Measurements from ENCODE around the gene CDH9.
A peak's percentile ranks its signal among the peaks of the same experiment; 100 is the strongest.
"Not testable (repeated sequence)": the region's sequence is repeated elsewhere in the genome, so short reads cannot be mapped to it uniquely, and the experiment has no call there.

Gene CDH9

DNA sequence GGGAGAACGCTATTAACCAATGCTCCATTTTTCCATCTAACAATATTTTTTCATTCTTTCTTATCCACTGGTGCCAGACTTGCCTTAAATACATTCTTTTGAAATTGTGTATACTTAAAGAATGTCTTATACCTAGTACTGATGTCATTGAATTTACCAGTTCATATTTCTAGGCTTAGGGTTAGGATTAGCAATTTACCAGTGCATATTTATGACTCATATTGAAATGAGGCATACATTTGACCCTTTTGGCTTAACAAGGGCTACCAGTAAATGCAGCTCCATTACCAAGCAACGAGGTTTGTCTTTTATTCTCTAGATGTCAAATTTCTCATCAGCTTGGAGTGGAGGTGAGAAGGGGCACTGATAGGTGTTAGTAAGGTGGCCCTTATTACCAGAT, 89.5 kb downstream of the CDH9 start:
- no peak for DNase-seq

DNA sequence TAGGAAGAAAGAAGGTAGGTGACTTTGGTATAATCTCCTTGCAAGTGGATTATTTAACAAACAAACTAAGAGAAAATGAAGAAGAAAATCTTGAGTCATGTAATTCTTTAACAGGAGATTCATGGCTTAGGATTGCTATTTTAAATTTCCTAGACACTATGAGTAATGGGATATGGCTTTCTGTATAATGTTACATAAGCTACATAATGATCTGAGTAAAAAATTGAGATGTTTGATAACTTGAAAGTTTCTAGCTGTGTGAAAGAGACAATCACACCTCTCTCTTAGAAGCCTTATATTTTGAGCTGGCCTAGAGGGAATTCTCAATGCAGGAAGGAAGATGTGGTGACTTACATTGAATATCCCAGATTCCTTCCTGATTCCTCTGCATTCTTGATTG, 92.5 kb downstream of the CDH9 start:
- no peak for DNase-seq

DNA sequence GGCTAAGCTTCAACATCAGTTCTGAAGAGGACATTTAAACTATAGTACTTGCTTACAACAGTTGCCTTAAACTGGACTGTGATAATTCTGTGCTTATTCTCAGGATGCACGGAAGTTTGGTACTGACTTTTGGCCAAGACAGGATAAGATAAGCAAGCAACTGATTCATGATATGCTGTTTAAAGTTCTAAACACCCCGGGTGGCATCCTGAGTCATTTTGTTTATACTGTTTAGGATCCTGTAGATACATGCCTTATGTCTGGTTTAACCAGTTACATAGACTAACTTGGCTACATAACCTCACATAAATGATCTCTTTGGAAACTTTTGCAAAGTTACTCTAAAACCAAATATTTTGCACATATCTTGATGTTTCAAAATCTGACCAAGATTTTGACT, 95.9 kb downstream of the CDH9 start:
- no peak for DNase-seq

DNA sequence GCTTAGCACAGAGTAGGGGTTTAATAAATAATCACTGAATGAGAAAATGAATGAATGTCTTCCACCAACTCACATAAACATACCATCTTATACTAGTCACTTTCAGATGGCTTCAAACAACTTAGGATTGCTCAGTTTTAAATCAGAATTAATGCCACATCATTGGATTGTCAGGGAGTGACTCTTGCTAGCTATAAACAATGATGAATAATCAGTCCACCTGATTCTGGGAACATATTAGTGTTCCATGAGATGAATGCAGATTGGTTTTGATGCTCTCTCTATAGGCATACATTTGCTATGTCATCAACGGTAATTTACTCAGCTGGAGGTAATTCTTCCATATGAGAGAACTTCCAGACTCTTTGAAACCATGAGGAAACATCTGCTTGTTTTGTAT, 97.4 kb downstream of the CDH9 start:
- DNase-seq, result no peak

DNA sequence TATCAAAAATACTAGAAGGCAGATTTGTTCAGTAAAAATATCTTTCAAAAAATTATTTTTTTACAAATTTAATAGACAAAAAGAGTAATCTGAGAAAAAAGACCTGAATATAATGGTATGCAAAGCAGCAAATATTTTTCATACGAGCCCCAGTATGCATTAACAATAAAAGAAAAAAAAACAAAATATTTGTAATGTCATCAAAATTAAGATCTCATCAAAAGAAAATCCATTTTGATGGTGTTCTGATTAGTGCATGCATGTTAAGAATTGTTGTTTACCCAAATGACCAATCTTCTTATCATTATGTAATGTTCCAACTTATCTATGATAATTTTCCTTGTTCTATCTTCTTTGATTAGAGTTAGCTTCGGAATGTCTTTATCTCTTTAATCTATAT, 106.1 kb downstream of the CDH9 start:
- no peak for DNase-seq

DNA sequence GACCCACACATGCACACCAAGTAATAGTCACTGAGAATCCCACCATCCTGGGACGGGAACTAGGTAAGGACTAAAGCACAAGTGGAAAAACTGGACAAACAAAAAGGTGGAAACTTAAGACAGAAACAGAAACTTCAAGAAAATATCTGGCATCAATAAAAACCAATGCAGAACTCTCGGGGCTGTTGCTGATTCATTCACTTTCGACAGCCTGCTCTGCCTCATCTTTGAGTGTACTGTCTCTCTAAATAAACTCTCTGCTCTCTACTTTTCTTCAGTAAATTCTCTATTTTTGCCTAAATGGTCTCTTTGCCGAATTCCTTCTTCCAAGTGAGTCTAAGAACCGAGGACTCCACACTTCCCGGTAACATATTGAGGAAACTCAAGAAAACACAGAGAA, 116.9 kb downstream of the CDH9 start:
- no peak for DNase-seq

DNA sequence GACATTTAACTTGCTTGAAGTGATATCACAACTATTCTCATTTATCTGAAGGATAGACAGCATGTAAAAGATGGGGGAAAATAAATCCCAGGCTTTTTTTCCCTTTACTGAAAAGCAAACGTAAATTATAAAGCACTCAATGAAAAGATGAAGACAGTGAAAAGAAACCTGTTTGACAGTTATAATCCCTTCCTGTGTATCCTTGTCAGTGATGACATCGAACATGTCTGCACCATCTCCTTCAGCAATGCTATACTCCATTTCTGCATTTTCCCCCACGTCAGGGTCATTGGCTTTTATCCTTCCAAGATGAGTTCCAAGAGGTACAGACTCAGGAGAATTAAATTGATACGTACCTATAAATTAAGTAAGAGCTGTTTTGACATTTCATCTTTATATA, 134.9 kb downstream of the CDH9 start:
- DNase-seq, result no peak

DNA sequence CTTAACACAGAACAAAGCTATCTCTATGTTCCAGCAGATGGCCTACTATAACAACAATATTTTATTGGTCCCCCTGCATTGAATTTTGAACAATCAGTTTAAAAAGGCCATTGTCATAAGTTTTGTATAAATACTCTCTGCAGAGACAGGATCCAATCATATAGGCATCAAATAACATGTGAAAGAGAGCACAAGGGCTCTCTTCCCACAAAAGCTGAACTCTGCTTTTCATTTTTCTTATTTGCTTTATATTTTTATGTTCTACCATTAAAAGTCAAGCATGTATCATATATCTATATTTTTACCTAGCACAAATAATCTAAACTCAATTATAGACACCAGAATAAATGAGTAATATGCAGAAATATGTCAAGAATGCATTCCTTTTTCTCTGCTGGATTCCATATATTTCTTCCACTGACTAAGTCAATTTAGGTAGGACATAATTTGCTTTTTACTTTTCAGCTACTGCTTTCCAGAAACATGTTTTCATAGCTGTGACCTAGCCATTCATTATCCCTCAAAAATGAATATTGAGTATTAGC, 143.6 kb downstream of the CDH9 start:
- no peak for DNase-seq

DNA sequence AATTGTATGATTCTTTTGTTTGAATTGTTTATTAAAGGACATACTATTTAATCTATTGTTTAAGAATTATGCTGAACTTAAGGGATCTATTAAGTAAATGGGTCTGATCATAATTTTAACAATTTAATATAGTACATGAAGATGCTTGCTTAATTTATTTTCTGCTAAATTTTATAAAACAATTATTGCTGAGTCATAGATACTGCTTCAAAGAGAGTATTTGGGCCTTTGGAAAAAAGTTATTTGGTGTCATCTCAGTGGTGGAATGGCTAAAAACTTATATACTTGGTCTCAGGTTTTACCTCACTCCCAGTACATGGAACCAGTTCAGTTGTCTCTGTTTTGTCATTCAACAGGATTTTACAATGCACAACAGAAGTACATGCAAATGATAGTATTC, 145.3 kb downstream of the CDH9 start:
- no peak for DNase-seq

DNA sequence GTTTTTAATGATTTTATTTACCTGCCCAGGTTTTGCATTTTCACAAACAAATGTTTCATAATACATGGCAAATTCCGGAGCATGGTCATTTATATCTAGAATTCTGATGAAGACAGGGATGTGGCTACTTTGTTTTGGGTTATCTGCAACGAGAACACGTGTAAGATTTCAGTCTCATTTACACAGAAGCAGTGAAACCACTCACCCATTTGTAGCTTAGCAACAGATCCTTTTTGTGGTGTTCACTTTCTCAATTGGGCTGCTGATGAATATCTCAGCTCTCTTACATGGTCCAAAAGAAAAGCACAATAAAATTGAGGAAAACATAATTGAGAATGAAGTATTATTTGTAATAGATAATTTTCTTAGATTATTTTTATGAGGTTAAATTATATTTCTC, 148.6 kb downstream of the CDH9 start:
- DNase-seq, result no peak

DNA sequence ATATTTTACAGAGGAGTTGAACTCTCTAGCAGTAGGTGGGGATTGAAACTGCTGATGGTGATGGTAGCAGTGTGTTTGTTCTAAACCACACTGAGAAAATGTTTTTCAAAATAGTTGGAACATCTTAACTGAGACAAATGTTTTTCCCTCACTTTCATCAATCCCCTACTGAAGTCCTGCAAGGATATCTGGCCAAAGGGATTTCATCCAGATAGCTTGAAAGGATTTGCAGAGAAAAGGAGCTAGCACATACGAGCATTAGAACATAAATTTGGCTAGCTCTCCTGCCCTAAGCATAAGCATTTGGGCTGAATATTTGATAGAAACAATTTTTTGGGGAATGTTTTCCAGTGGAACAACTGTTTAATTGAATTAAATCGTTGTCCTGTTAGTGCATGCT, 153.9 kb downstream of the CDH9 start:
- no peak for DNase-seq

DNA sequence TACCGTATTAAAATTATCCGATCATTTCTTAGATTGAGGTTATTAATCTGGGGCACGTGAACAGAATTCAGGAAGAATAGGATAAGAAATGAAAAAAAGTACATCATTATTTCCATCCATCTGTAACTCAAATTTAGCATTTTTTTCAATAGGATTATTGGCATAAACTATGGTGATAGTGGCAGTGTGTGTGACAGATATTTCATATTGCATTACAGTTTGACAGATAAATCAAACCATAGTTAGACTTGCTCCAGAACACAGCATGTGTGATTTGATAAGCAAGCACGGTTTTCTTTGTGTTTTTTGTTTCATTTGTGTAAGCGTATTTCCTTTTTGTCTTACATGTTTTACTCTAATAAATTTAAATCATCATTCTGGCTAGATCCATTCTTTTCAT, 155.0 kb downstream of the CDH9 start:
- DNase-seq, result no peak

DNA sequence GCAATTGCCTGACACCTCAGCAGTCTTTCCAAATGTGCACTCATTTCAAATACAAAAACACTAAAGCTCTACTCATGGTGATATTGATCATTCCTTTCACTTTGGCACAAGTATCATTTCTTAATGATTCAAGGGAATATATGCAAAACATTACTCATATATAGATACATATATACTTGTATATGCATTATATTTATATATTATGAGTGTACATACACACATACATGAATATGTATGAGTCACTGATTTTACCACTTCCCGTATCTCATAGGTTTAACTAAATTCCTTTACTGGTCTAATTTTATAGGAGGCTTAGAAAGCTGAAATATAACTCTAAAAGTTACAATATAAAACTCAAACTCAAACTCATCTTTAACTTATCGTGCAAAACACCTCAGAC, 156.5 kb downstream of the CDH9 start:
- no peak for DNase-seq

DNA sequence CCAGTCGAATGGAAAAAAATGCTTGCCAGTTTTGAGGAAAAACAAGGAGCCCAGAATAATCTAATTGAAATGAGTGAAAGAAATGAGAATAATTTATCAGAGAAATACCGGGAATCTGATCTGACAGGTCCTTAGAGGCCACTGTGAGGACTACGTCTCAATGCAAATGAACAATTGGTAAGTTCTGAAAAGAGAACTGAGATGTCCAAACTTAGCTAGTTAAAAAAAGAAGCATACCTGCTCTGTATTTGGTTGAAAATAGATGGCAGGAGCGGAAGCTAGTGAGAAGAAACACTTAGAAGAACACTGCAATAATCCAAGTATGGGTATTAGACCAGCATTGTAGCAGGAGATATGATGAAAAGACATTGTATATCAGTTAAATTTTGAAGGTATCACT, 161.2 kb downstream of the CDH9 start:
- no peak for DNase-seq

DNA sequence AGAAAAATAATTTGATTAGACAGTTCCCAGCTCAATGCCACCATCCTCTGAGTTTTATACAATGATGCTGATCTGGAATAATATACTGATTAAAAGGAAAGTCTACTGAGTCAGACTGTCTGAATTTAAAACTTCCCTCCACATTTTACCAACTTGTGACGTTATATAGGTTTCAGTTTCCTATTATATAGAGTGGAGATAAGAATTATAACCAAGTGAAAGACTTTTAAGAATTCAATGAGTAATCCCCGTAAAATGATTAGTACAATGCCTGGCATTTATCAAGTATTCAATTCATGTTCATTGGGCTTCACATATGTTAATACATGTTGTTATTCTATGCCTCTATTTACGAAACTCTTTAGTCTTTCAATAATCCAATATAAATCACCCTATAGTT, 166.0 kb downstream of the CDH9 start:
- no peak for DNase-seq

DNA sequence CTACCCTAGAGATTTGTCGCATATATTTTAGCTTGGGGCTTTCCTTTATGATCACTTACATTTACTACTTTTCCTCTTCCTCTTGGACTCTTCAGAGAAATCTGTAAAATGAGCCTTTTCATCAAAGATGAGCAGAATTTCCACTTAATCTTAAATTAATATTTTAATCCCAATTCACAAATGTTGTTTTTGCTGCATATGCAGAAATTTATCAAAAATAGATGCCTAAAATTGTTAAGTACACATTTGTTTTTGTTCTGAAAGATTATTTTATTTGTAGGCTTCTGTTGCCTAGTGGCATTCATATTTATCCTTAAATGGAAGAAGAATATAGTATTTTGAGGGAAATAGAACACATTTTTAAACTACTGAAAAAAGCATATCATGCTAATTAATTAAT, 168.6 kb downstream of the CDH9 start:
- no peak for DNase-seq

DNA sequence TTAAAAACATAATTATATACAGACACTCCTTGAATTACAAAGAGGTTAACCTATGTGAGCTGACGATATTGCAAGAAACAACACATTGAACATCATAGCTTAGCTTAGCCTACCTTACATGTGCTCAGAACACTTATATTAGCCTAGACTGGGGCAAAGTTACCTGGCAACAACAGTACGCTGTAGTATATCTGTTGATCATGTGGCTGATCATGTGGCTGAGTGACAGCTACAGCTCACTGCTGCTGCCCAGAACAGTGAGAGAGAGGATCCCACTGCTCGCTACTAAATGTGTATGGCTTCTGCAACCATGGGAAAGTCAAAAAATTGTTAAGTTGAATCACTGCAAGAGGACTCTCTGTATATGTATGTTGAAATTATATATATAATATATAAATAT, 169.9 kb downstream of the CDH9 start:
- DNase-seq, result no peak

DNA sequence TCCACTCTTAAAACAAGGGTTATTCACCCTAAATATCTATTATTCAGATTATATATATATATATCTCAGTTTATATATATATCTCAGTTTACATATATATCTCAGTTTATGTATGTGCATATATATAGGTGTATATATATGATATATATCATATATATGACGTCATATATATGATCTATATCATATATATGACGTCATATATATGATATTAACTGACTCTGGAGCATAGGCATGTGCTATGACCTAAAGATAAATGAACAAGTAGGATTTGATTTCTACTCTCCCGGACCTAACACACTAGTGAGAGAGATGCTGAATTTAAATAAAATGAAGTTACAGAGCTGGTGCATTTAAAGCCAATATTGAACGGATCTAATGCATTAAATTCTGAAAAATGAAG, 174.3 kb downstream of the CDH9 start:
- no peak for DNase-seq

DNA sequence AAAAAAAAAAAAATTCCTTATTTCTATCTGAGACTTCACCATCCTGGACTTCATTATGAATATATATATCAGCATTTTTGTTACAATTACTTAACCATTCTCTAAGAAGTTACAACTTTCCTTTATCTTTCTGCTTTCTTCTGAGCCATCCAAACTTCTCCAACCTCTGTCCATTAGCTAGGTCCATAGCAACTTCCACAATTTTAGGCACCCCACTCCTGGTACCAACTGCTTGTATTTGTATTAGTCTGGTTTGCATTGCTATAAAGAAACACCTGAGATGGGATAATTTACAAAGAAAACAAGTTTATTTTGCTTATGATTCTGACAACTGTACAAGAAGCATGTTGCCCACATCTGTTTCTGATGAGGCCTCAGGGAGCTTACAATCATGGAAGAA, 182.1 kb downstream of the CDH9 start:
- DNase-seq, result no peak

DNA sequence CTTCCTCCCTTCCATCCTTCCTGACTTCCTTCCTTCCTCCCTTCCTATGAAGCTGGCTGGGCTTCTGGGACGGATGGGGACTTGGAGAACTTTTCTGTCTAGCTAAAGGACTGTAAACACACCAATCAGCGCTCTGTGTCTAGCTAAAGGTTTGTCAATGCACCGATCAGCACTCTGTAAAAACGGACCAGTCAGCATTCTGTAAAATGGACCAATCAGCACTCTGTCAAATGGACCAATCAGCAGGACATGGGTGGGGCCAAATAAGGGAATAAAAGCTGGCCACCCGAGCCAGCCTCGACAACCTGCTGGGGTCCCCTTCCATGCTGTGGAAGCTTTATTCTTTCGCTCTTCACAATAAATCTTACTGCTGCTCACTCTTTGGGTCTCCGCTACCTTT, 185.9 kb downstream of the CDH9 start:
- DNase-seq, result not testable (repeated sequence)

DNA sequence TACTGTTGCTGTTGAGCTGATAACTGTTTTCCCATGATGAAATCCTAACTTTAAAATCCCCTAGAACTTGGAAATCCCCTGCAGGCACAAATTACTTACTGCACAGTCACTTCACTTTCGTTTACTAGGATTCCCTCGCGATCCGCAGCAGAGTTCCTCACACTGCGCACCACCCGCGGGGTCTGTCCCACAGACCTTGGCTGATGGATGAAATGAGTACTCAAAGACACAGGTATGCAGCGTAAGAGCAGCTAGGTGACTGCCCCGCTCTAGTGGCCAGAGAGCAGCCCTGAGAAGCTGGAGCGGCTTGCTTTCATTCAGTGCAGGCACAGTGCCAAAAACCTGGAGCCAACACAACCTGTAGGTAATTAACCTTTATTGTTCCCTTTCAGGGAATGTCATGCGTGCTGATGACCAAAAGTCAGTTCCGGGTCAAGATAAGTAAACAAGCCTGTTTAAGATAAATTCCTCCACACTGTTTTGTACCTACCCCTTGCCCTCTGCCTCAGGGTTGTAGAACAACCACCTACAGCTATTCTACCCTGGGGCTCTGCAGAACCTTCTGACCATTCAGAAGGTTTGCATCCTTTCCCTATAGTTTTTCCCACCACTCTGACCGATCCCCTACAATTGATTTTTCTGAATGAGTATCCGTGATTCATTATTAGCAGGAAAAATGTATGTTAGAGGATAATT, 191.2 kb downstream of the CDH9 start:
- peak; percentile 5 for DNase-seq

DNA sequence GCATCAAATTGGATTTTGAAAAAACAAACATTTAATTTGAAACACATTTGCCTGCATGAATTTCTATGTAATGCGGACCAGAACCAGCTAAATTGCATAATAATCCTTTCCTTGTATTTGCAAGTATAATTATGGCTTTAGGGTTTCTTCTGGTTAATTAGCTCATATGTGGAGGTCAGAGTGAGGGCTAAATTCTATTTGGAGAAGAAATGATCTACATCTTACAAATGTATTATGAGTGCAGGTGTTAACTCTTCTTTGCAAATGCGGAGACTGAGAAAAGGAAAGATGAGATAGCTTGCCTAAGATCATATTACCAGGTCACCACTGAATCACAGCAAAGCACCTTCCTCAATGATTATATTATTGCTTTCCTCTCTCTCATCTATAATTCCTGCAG, 194.7 kb downstream of the CDH9 start:
- no peak for DNase-seq

DNA sequence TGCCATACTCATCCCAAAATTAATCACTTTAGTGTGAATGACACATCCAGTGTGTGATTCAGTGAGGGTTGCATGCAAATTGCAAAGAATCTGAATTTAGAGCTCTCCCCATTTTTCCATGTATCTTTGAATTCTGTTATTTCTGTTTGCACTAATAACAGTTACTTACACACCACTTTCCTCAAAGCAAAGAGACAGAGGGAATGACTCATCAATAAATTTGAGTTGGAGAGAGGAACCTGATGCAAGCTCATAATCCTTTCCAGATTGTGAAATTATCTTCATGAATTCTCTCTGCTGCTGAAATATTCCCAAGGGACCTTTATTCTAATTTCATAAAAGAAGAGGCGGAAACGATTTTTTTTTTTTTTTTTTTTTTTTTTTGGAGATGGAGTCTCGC, 204.8 kb downstream of the CDH9 start:
- no peak for DNase-seq

Measured in retina (tissue), 1 donor.